Activated CD4-positive, CD25-positive, alpha-beta regulatory T cell treated with anti-CD3 and anti-CD28 coated beads, Interleukin-2, amount 50 U/mL, for 16 hours (primary cell): Measurements from ENCODE around the gene KRTAP5-8.
"Not testable (repeated sequence)": the region's sequence is repeated elsewhere in the genome, so short reads cannot be mapped to it uniquely, and the experiment has no call there.

Source experiments
- DNase-seq: peaks from one replicate; pipeline ENCODE4 v3.0.0-alpha.2; 2020; ENCODE audit warnings: low read depth, low spot score

KRTAP5-8 gene

DNA sequence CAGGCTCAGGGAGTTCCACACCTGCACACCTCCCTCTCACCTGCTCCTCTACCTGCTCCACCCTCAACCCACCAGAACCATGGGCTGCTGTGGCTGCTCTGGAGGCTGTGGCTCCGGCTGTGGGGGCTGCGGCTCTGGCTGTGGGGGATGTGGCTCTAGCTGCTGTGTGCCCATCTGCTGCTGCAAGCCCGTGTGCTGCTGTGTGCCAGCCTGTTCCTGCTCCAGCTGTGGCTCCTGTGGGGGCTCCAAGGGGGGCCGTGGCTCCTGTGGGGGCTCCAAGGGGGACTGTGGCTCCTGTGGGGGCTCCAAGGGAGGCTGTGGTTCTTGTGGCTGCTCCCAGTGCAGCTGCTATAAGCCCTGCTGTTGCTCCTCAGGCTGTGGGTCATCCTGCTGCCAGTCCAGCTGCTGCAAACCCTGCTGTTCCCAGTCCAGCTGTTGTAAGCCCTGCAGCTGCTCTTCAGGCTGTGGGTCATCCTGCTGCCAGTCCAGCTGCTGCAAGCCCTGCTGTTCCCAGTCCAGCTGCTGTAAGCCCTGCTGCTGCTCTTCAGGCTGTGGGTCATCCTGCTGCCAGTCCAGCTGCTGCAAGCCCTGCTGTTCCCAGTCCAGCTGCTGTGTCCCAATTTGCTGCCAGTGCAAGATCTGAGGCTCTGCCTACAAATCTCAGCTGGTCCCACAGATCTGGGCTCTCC, at the start of gene KRTAP5-8:
KRTAP5-8 (plus strand) TSS at position 49 of the 689 bp plus-strand sequence; CDS start at position 80, 31 bp downstream.
- DNase-seq = not testable (repeated sequence)

DNA sequence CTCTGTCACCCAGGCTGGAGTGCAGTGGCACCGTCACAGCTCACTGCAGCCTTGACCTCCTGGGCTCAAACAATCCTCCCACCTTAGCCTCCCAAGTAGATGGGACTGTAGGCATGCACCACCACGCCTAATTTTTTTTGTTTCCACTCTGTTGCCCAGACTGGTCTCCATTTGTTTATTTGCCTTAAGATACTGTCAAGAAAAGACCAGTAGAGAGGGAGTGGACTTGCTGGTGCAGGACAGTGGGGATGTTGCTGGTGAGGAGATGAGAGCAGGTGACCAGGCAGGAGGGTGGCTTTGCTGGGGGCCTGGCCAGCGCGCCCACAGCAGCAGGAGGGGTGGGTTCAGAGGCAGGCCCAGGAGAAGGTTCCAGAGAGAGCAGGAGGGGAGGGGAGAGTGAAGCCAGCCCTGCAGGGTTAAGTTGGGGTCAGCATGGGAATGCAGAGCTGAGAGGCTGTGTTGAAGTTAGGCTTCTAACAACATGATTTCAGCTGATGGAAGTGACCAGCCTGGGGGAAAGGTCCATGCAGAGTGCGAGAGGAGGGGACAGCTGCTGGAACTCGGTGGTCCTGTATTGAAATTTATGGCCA, 49.0 kb upstream of the KRTAP5-8 start:
- no peak for DNase-seq

DNA sequence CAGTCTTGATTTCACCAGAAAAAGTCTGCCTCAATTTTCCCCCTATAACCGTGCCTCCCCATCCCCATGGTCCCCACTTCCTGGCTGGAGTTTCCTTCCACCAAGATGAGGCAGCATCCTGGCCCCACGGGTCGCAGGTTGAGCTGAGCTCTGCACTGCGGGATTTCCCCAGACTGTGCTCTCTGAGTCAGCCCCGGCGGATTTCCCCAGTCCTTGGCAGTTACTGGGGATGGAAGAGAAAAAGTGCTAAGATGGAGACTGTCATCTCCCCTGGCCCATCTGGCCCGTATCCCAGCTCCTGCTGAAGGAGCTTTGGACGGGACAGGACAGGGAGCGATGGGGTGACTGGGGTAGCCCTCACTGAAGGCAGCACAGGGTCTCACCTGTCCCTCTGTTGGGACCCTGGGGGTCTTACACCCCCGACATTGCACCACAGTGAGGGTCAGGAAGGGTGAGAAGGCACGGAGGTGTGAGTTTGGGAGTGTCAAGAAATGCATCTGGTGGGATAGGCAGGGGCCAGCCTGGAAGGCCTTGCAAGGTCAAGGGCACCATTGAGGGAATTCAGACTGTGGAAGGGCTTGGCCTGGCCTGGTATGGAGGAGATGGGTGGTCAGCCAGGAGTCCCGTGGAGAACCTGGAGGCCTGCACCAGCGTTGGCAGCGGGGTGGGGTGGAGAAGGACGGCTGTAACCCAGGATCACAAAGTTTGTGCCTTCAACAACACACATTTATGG, 48.3 kb upstream of the KRTAP5-8 start:
- peak; percentile 2 for DNase-seq

- no peak for DNase-seq
These were observed 47.6 kb upstream of the KRTAP5-8 start for GRCh38 chr11:71490044-71490730.

GRCh38 chr11:71490731-71491390, 47.0 kb upstream of the KRTAP5-8 start:
- no peak for DNase-seq

DNA sequence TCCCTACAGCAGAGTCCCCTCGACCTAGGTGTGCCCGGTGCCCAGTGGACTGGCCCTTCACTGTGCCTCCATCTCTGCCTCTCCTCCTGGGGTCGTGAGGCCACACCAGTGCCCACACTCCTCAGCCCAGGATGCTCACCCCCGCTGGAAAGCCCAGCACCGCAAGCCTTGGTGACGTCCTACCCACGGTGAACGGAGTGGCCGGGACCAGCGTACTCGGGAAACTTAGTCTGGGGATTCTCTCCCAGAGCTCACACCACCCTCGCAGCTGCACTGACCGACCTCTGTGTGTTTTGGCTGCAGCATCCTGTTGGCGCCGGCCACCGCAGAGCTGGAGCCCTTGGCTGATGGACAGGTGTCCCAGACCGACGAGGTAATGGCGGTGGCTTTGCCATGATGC, 46.3 kb upstream of the KRTAP5-8 start:
- no peak for DNase-seq

GRCh38 chr11:71491940-71492339, 45.9 kb upstream of the KRTAP5-8 start:
- no peak for DNase-seq

DNA sequence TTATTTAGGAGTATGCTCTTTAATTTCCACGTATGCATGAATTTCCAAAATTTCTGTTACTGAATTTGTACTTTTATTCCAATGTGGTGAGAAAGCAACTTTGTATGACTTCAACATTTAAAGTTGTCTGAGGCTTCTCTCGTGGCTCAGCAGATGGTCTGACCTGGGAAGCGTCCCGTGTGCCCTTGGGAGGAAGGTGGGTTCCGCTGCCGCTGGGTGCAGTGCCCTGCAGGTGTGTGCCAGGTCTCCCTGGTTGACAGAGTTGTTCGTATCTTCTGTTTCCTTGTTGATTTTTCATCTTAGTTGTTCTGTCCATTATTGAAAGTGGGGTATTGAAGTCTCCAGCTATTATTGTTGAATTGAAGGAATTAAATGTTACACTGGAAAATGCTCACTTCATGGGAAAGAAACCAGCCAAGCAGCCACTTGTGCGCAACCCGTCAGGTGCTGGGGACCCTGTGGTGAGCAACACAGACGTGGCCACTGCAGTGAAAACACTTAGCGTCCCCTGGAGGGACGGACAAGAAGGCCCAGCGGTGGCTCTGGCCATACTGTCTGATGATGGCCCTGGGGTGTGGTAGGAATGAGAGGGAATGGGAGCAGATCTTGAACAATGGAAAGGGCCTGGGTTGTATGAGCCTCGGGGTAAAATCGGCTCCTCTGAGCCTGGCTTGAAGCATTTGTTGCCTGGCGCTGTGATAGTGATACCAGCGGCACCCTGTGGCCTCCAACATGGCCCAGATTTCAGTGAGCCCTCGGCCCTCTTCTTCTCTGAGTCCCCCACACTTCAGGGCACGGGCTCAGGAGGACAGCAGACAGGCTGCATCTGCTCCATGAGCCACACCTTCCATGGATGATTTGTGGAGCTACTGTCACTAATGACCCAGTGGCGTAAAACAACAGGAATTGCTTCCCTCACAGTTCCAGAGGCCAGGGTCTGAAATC, 42.3 kb upstream of the KRTAP5-8 start:
- no peak for DNase-seq

GRCh38 chr11:71496421-71496820, 41.4 kb upstream of the KRTAP5-8 start:
- no peak for DNase-seq

DNA sequence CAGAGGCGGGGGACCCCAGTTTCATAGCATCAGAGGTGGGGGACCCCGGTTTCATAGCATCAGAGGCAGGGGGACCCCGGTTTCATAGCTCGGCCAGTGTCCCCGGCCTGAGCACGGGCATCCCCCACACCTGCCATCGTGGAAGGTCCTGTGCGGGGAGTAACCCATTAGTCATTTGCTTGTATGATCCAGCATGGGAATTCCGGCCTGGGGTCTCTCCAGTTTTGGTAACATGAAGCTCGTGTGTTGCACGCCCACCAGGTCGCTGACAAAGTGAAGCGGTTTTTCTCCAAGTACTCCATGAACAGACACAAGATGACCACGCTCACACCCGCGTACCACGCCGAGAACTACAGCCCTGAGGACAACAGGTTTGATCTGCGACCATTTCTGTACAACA, 39.7 kb upstream of the KRTAP5-8 start:
- no peak for DNase-seq

- no peak for DNase-seq
These were observed 38.7 kb upstream of the KRTAP5-8 start for GRCh38 chr11:71499125-71499524.

DNA sequence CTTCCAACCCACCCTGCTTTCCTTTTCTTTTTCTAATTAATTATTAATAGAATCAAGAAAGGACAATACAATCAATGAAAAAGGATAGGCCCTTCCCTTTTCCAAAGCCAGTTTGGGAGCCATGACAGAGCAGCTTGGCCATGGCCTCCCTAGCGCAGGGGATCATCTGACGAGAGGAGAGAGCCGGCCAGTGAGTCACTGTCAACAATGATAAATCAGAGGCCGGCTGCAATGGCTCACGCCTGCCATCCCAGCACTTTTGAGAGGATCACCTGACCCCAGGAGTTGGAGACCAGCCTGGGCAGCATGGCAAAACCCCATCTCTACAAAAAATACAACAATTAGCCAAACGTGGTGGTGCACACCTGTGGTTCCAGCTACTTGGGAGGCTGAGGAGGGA, 38.3 kb upstream of the KRTAP5-8 start:
- no peak for DNase-seq

DNA sequence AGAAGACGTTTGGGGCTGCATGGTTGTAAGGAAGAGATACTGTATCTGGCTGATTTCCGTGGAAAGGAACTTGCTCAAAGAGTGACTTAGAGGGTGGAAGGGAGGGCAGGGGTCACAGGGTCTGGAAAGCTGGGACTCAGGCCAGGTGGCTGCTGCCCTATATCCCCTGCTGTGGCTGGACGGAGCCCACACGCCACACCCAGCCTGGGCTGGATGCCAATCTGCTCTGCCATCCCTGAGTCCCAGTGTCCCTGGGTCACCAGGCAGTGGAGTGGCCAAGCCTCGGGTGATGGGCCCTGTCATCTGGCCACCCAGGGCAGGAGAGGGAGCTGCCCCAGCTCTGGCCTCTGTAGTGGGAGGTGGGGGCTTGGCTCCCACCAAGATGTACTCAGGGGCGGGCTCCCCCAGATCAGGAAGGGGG, 37.2 kb upstream of the KRTAP5-8 start:
- DNase-seq = no peak

DNA sequence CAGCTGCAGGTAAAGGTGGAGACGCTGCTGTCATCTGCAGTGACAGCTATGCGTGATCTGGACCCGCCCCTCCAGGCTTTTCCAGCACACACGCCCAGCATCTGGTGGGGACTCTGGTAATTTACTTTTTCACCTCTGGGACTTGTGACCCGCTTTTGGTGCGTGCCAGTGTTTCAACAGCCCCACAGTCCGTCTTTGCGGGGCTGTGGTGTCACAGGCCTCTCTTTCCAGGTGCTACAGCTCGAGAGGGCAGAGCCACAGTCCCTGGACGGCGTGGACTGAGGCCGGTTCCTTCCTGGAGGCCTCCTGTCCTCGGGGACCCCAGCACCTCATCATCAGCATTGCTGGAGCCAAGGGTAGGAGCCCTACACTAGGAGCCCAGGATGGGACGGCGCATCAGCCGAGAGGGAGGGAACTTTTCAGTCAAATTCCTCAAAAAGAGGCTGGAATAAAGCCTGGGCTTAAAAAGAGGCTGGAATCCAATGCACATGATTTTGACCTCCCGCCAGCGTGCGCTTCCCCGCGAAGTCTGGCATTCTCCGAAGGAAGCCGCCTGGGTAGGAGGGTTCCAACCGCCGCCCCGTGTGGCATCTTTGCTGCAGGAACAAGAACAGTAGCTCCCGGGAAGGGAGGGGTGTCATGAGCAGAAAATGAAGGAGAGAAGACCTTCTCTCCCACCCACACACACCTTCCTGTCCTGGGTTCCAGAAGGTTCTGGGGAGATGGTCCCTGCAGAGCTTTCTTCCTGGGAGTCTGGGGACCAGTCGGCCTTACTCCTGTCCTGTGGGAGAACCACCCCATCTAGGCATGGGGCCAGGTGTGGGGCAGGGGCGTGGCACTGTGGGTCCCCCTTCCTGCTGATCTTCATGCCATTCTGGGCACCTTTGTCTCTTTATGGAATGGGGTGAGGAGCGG, 36.5 kb upstream of the KRTAP5-8 start:
- DNase-seq = no peak

- no peak for DNase-seq
These were observed 35.8 kb upstream of the KRTAP5-8 start for GRCh38 chr11:71502026-71502425.

- DNase-seq = no peak
These were observed 34.9 kb upstream of the KRTAP5-8 start for GRCh38 chr11:71502871-71503435.

GRCh38 chr11:71504531-71504930, 33.3 kb upstream of the KRTAP5-8 start:
- no peak for DNase-seq

DNA sequence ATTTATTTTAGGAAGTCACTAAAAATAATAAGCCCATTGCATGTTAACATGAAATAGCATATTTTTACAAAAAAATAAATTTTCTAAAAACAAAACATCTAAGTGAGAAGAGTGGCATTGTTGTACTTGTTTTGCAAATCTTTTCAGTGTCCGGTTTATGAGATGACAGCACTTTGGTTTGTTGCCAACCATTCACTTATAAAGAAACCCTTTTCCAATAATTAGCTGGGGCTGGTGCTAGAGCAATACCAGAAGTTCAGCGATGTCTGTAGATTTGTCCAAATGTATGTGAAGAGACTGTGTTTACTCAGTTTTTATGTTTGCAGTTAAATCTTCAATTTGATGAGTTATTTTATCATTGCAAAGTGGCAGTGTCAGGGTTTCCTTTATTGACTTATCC, 32.8 kb upstream of the KRTAP5-8 start:
- DNase-seq = no peak

- DNase-seq = no peak
These were observed 32.0 kb upstream of the KRTAP5-8 start for GRCh38 chr11:71505781-71506180.
